ENCODE data around the gene LRMDA. TPM values are rescaled to one million over a fixed set of nuclear protein-coding genes. Genes with fewer than 3 reads are reported as not detected.

LRMDA gene
- total and polyA plus RNA-seq, 2 donors (not counting 1 experiment from before 2014, with no cell fraction given) = 0.12 TPM; not detected in 1

GRCh38 chr10:76047521-76047920, 616.1 kb downstream of the LRMDA start:
- Mint-ChIP-seq H3K9me3 (ENCODE audit: insufficient read depth) (peaks cover 2% of the 10 kb centered on the region), H3K27ac (no peak overlapping the region), H3K27me3 (no peaks in the 10 kb centered on the region), H3K4me3 (no peak overlapping the region), H3K4me1 (no peaks in the 10 kb centered on the region)
- ATAC-seq (ENCODE audit: low read depth) = no peak
- intact Hi-C loops (cut with micrococcal nuclease) = no loop called here
- no CpG with 5 or more reads among the region's 3 CpGs for WGBS (ENCODE audit: insufficient coverage)
- TF ChIP-seq CTCF (IDR thresholded peaks at IDR 0.05) (no peak), EZH2 (IDR thresholded peaks at IDR 0.05; ENCODE audit: borderline replicate concordance, insufficient read depth, low read depth, low read length, poor library complexity, severe bottlenecking) (no peak)
- no peak overlapping the region for H3K4me3 ChIP-seq (ENCODE audit: control extremely low read depth in 1 of 5, extremely low read depth in 1 of 5, insufficient read depth in 1 of 5, low read depth in 2 of 5, low read length in 4 of 5)
- H4K20me1 ChIP-seq (ENCODE audit: control insufficient read depth, insufficient read depth, low read length, poor library complexity, severe bottlenecking) = no peaks in the 10 kb centered on the region
- CTCF ChIA-PET = no interaction called here
- H3K4me2 ChIP-seq (replicated peaks; ENCODE audit: low read depth, low read length, poor library complexity, severe bottlenecking) = no peak overlapping the region
- no peak overlapping the region for H3K27ac ChIP-seq (ENCODE audit: low read length in 2 of 2)
- POLR2A ChIA-PET = no interaction called here
- no peak overlapping the region for H2AFZ ChIP-seq (ENCODE audit: insufficient read depth, low read depth, low read length, poor library complexity, severe bottlenecking)
- H3K36me3 ChIP-seq (replicated peaks in 1 of 2; ENCODE audit: control extremely low read depth in 1 of 2, control insufficient read depth in 1 of 2, extremely low read depth in 1 of 2, insufficient read depth in 2 of 2, low read length in 1 of 2) = no peaks in the 10 kb centered on the region
- H3K4me1 ChIP-seq (ENCODE audit: control insufficient read depth in 2 of 2, insufficient read depth in 2 of 2, low read length in 2 of 2) = no peaks in the 10 kb centered on the region
- no peaks in the 10 kb centered on the region for H3K27me3 ChIP-seq (replicated peaks in 1 of 4; ENCODE audit: control extremely low read depth in 1 of 4, control insufficient read depth in 3 of 4, insufficient read depth in 4 of 4, low read length in 3 of 4)
- H3K9me3 ChIP-seq (ENCODE audit: control extremely low read depth in 1 of 3, control insufficient read depth in 2 of 3, insufficient read depth in 1 of 3, low read length in 2 of 3) = no peaks in the 10 kb centered on the region
- no peaks in the 10 kb centered on the region for H3K79me2 ChIP-seq (ENCODE audit: control insufficient read depth, insufficient read depth, low read length)
- no peak for DNase-seq
- H3K9ac ChIP-seq (ENCODE audit: low read length) = no peak overlapping the region

- H3K9me3 ChIP-seq (ENCODE audit: control extremely low read depth in 1 of 3, control insufficient read depth in 2 of 3, insufficient read depth in 1 of 3, low read length in 2 of 3) = no peaks in the 10 kb centered on the region
- H3K9ac ChIP-seq (ENCODE audit: low read length) = no peak overlapping the region
- ATAC-seq (ENCODE audit: low read depth) (no peak), DNase-seq (no peak)
- H3K27ac ChIP-seq (ENCODE audit: low read length in 2 of 2) = no peak overlapping the region
- no peak overlapping the region for H3K4me2 ChIP-seq (replicated peaks; ENCODE audit: low read depth, low read length, poor library complexity, severe bottlenecking)
- WGBS (ENCODE audit: insufficient coverage) = 72% methylated on average over 2 of the region's 5 CpGs
- no peaks in the 10 kb centered on the region for H4K20me1 ChIP-seq (ENCODE audit: control insufficient read depth, insufficient read depth, low read length, poor library complexity, severe bottlenecking)
- intact Hi-C loops (cut with micrococcal nuclease) = no loop called here
- POLR2A ChIA-PET = no interaction called here
- H3K4me3 Mint-ChIP-seq = no peak overlapping the region
- H3K4me1 ChIP-seq (ENCODE audit: control insufficient read depth in 2 of 2, insufficient read depth in 2 of 2, low read length in 2 of 2) = no peaks in the 10 kb centered on the region
- no peak for TF ChIP-seq CTCF (IDR thresholded peaks at IDR 0.05)
- TF ChIP-seq EZH2 (IDR thresholded peaks at IDR 0.05; ENCODE audit: borderline replicate concordance, insufficient read depth, low read depth, low read length, poor library complexity, severe bottlenecking) = no peak
- no peak overlapping the region for H3K27ac Mint-ChIP-seq
- no peaks in the 10 kb centered on the region for H3K79me2 ChIP-seq (ENCODE audit: control insufficient read depth, insufficient read depth, low read length)
- no peaks in the 10 kb centered on the region for H3K27me3 Mint-ChIP-seq
- no peak overlapping the region for H2AFZ ChIP-seq (ENCODE audit: insufficient read depth, low read depth, low read length, poor library complexity, severe bottlenecking)
- peaks cover 2% of the 10 kb centered on the region for H3K9me3 Mint-ChIP-seq (ENCODE audit: insufficient read depth)
- H3K36me3 ChIP-seq (replicated peaks in 1 of 2; ENCODE audit: control extremely low read depth in 1 of 2, control insufficient read depth in 1 of 2, extremely low read depth in 1 of 2, insufficient read depth in 2 of 2, low read length in 1 of 2) = no peaks in the 10 kb centered on the region
- CTCF ChIA-PET = no interaction called here
- no peaks in the 10 kb centered on the region for H3K4me1 Mint-ChIP-seq
- H3K27me3 ChIP-seq (replicated peaks in 1 of 4; ENCODE audit: control extremely low read depth in 1 of 4, control insufficient read depth in 3 of 4, insufficient read depth in 4 of 4, low read length in 3 of 4) = no peaks in the 10 kb centered on the region
- H3K4me3 ChIP-seq (ENCODE audit: control extremely low read depth in 1 of 5, extremely low read depth in 1 of 5, insufficient read depth in 1 of 5, low read depth in 2 of 5, low read length in 4 of 5) = no peak overlapping the region
Observed at GRCh38 chr10:76049581-76050290, 618.3 kb downstream of the LRMDA start.
